NB4 (cell line): ENCODE results near the gene MCUB.

Experiments
- CTCF ChIP-seq: IDR thresholded peaks from one replicate; pipeline ENCODE4 v1.5.1; 2012; ENCODE audit warnings: low read depth, low read length
- MAX ChIP-seq: IDR thresholded peaks from 2 replicates; pipeline ENCODE4 v1.6.1; 2011; ENCODE audit warnings: low read depth, low read length
- MYC ChIP-seq: IDR thresholded peaks from 2 replicates; pipeline ENCODE4 v1.6.1; 2011; ENCODE audit warnings: low read depth, low read length
- POLR2A ChIP-seq: IDR thresholded peaks from 2 replicates; pipeline ENCODE4 v1.6.1; 2011; ENCODE audit warnings: mild to moderate bottlenecking; ENCODE audit not compliant: insufficient read length; ENCODE audit errors: extremely low read depth

GRCh38 chr4:109645874-109646710 is 86.0 kb downstream of the MCUB start:
- TF ChIP-seq CTCF (no peak), MAX (no peak), POLR2A (no peak), MYC (no peak)
